H1 (cell line): ENCODE data around the gene MEF2C. TPM values are rescaled to one million over a fixed set of nuclear protein-coding genes. Genes with fewer than 3 reads are reported as not detected.

Experiments
- CTCF ChIA-PET: fragments of 300-600 bp; sonication (Branson Sonifier 250); formaldehyde crosslinking; loops from one replicate; lab custom pipeline; 2021; ENCODE audit not compliant: partially characterized antibody; lab: Charles Lee
- POLR2A ChIA-PET: fragments of 300-600 bp; sonication (Branson Sonifier 250); formaldehyde crosslinking; loops from one replicate; lab custom pipeline; 2021; ENCODE audit warnings: inconsistent platforms; ENCODE audit not compliant: partially characterized antibody; lab: Charles Lee
- DNase-seq, 2 experiments: peaks; one replicate each; pipeline versions ENCODE4 v3.0.0 to v3.0.0-alpha.2; 2010 to 2022; ENCODE audit warnings: low spot score in 2 of 2, low read depth in 1 of 2, mixed read lengths in 1 of 2
- FAIRE-seq: peaks from 2 replicates; lab custom pipeline; 2011; peaks lifted over from hg19 to GRCh38; lab: Jason Lieb, UNC
- H2AFZ ChIP-seq: 2 replicates; pipeline ENCODE4 v1.8.1; 2012; ENCODE audit warnings: low read length, inconsistent platforms
- H2AK5ac ChIP-seq: 2 replicates; pipeline ENCODE4 v1.6.1; 2013; ENCODE audit warnings: low read depth, low read length
- H2BK120ac ChIP-seq: replicated peaks from 2 replicates; pipeline ENCODE3; 2013; ENCODE audit warnings: low read depth, low read length, inconsistent platforms
- H2BK12ac ChIP-seq: 2 replicates; pipeline ENCODE4 v1.6.1; 2013; ENCODE audit warnings: low read depth, low read length
- H2BK15ac ChIP-seq: 2 replicates; pipeline ENCODE4 v1.6.1; 2013; ENCODE audit warnings: low read length
- H2BK20ac ChIP-seq: 2 replicates; pipeline ENCODE4 v1.6.1; 2013; ENCODE audit warnings: low read length
- H2BK5ac ChIP-seq: 2 replicates; pipeline ENCODE4 v1.6.1; 2013; ENCODE audit warnings: low read depth, low read length
- H3K14ac ChIP-seq: 2 replicates; pipeline ENCODE4 v1.6.1; 2013; ENCODE audit warnings: inconsistent platforms; ENCODE audit not compliant: insufficient read length
- H3K18ac ChIP-seq: 2 replicates; pipeline ENCODE4 v1.6.1; 2013; ENCODE audit warnings: low read length; ENCODE audit errors: extremely low read depth
- H3K23ac ChIP-seq: 2 replicates; pipeline ENCODE4 v1.6.1; 2013; ENCODE audit warnings: inconsistent platforms; ENCODE audit not compliant: insufficient read length
- H3K23me2 ChIP-seq: 2 replicates; pipeline ENCODE4 v1.6.1; 2013; ENCODE audit warnings: low read depth, low read length
- H3K27ac ChIP-seq: 2 replicates; pipeline ENCODE4 v1.6.1; 2011; ENCODE audit warnings: low read depth, low read length, inconsistent platforms
- H3K27me3 ChIP-seq, 4 experiments: replicated peaks in 1 of 4; 1 replicate in 1 of 4; 2 replicates in 3 of 4; pipeline versions ENCODE4 v1.6.1 to v1.8.1; 2011 to 2013; ENCODE audit warnings: low read length in 3 of 4, mild to moderate bottlenecking in 3 of 4, inconsistent platforms in 2 of 4, mixed read lengths in 2 of 4, moderate library complexity in 1 of 4; ENCODE audit not compliant: control insufficient read depth in 3 of 4, insufficient read depth in 3 of 4; ENCODE audit errors: extremely low read depth in 1 of 4
- H3K36me3 ChIP-seq, 4 experiments: 2 replicates each; pipeline versions ENCODE4 v1.6.1 to v1.8.1; 2011 to 2013; ENCODE audit warnings: mild to moderate bottlenecking in 4 of 4, low read length in 3 of 4, moderate library complexity in 2 of 4, control low read depth in 1 of 4, inconsistent platforms in 1 of 4; ENCODE audit not compliant: insufficient read depth in 4 of 4, control insufficient read depth in 2 of 4
- H3K4ac ChIP-seq: replicated peaks from 2 replicates; pipeline ENCODE3; 2013; ENCODE audit warnings: low read length, low read depth, mixed read lengths, inconsistent platforms; ENCODE audit not compliant: insufficient read length
- H3K4me1 ChIP-seq, 4 experiments: replicated peaks in 1 of 4; 1 replicate in 1 of 4; 2 replicates in 3 of 4; pipeline versions ENCODE4 v1.6.1 to v1.8.1; 2011 to 2013; ENCODE audit warnings: low read length in 3 of 4, inconsistent platforms in 2 of 4, mixed read lengths in 1 of 4; ENCODE audit not compliant: insufficient read depth in 4 of 4, control insufficient read depth in 3 of 4
- H3K4me2 ChIP-seq, 2 experiments: 2 replicates each; pipeline versions ENCODE4 v1.6.1 to v1.8.1; 2011 to 2013; ENCODE audit warnings: low read depth in 2 of 2, low read length in 2 of 2, control low read depth in 1 of 2, inconsistent platforms in 1 of 2, mild to moderate bottlenecking in 1 of 2; ENCODE audit not compliant: insufficient read depth in 1 of 2
- H3K4me3 ChIP-seq, 4 experiments: fragments of 200-600, 300-600 bp in 1 of 4; sonication (generic), shearing (Covaris generic), sonication (Bioruptor Twin) in 1 of 4; 2 replicates each; pipeline versions ENCODE4 v1.5.1 to v1.8.1; 2011 to 2016; ENCODE audit warnings: low read length in 4 of 4, low read depth in 3 of 4, control low read depth in 2 of 4, inconsistent platforms in 2 of 4, mild to moderate bottlenecking in 2 of 4, mixed read lengths in 1 of 4, moderate library complexity in 1 of 4; ENCODE audit not compliant: insufficient read depth in 2 of 4; ENCODE audit errors: extremely low read depth in 1 of 4
- H3K56ac ChIP-seq: replicated peaks from 2 replicates; pipeline ENCODE3; 2013; ENCODE audit warnings: low read depth, mild to moderate bottlenecking, mixed read lengths, low read length, inconsistent platforms; ENCODE audit not compliant: insufficient read length
- H3K79me1 ChIP-seq: 2 replicates; pipeline ENCODE4 v1.6.1; 2013; ENCODE audit warnings: low read depth, low read length, control low read depth
- H3K79me2 ChIP-seq, 2 experiments: 2 replicates each; pipeline versions ENCODE4 v1.6.1 to v1.8.1; 2012 to 2013; ENCODE audit warnings: low read length in 2 of 2, mild to moderate bottlenecking in 2 of 2, inconsistent platforms in 1 of 2; ENCODE audit not compliant: insufficient read depth in 2 of 2, control insufficient read depth in 1 of 2
- H3K9ac ChIP-seq, 4 experiments: replicated peaks in 1 of 4; 1 replicate in 1 of 4; 2 replicates in 3 of 4; pipeline versions ENCODE4 v1.6.1 to v1.8.1; 2011 to 2013; ENCODE audit warnings: low read depth in 3 of 4, low read length in 3 of 4, control low read depth in 2 of 4, mild to moderate bottlenecking in 2 of 4, moderate library complexity in 2 of 4, inconsistent platforms in 1 of 4; ENCODE audit errors: extremely low read depth in 1 of 4
- H3K9me3 ChIP-seq, 2 experiments: 2 replicates each; pipeline versions ENCODE4 v1.6.1 to v1.8.1; 2012 to 2013; ENCODE audit warnings: mild to moderate bottlenecking in 2 of 2, moderate library complexity in 2 of 2, control low read depth in 1 of 2, inconsistent platforms in 1 of 2, low read depth in 1 of 2, low read length in 1 of 2, mixed read lengths in 1 of 2; ENCODE audit not compliant: insufficient read depth in 2 of 2
- H4K20me1 ChIP-seq, 2 experiments: replicated peaks in 1 of 2; 2 replicates each; pipeline versions ENCODE3 to v1.8.1; 2011 to 2013; ENCODE audit warnings: inconsistent platforms in 2 of 2, low read length in 2 of 2, mild to moderate bottlenecking in 1 of 2; ENCODE audit not compliant: insufficient read depth in 2 of 2, control insufficient read depth in 1 of 2
- H4K5ac ChIP-seq: 2 replicates; pipeline ENCODE4 v1.6.1; 2013; ENCODE audit warnings: low read length, low read depth, mixed read lengths, inconsistent platforms; ENCODE audit not compliant: insufficient read length
- H4K8ac ChIP-seq: 2 replicates; pipeline ENCODE4 v1.8.0; 2013; ENCODE audit warnings: mild to moderate bottlenecking, moderate library complexity, low read length, inconsistent platforms; ENCODE audit not compliant: insufficient read depth; ENCODE audit errors: extremely low read depth
- H4K91ac ChIP-seq: replicated peaks from 2 replicates; pipeline ENCODE3; 2013; ENCODE audit warnings: low read length, mixed read lengths, inconsistent platforms; ENCODE audit not compliant: insufficient read length
- EZH2 ChIP-seq: fragments of 200-600 bp; sonication (generic); IDR thresholded peaks from 2 replicates; pipeline ENCODE4 v1.7.1; 2012; ENCODE audit warnings: low read depth, mild to moderate bottlenecking, moderate library complexity, low read length, inconsistent platforms; ENCODE audit not compliant: severe bottlenecking
- WGBS, 2 experiments: shearing (Covaris generic) in 1 of 2; methylation state at CpG; one replicate each; pipeline versions ENCODE4 v1.1.6 to v1.1.7; 2013 to 2015; ENCODE audit warnings: low lambda C conversion rate in 2 of 2, mixed read lengths in 2 of 2, inconsistent platforms in 1 of 2, low coverage in 1 of 2, missing lambda C conversion rate in 1 of 2; ENCODE audit not compliant: insufficient replicate concordance in 2 of 2, insufficient coverage in 1 of 2, insufficient read length in 1 of 2; ENCODE audit errors: extremely low coverage in 1 of 2, missing lambda C conversion rate in 1 of 2; 5-methylcytosine and 5-hydroxymethylcytosine counted together
- polyA plus RNA-seq, 7 experiments: library from polyadenylated mRNA; depleted of rRNA in 3 of 7; stranded (reverse) in 5 of 7; unstranded in 2 of 7; fragments of >200 nt in 5 of 7; fragments of 200-250 nt in 2 of 7; gene quantifications; 1 replicate in 5 of 7; 2 replicates in 1 of 7; 4 replicates in 1 of 7; pipeline versions ENCODE4 v1.2.1 to v1.2.3, GENCODE V29; 2011 to 2013; ENCODE audit warnings: missing spikeins in 2 of 7, mixed read lengths in 2 of 7
- total RNA-seq: library from RNA; stranded (reverse); fragmentation: NEBNext Ultra II Directional; extraction: Animal tissue kit (Norgen Biotek cat#: 25700); gene quantifications from 2 replicates; pipeline ENCODE4 v1.2.1, GENCODE V29; 2021

Gene MEF2C
- total and polyA plus RNA-seq, 2 of the 8 experiments (the other 6 are each of a cell fraction or from before 2014, with no cell fraction given): 0.59 to 0.99 TPM

GRCh38 chr5:88689668-88690408 is 193.1 kb downstream of the MEF2C start:
- H4K91ac ChIP-seq: no peak overlapping the region
- H3K18ac ChIP-seq: no peak overlapping the region
- DNase-seq: peak in 1 of 2 experiments; percentile 67
- 2% methylated on average over 38 of the region's 38 CpGs; no CpG with 5 or more reads in 1 of the 2 experiments for WGBS, 2 experiments
- H3K4me3 ChIP-seq: peak overlapping the region in 3 of 4 experiments; percentile 9 to 52 (median 14); a peak in 5 of 8 replicates
- H2BK12ac ChIP-seq: 0 out of 2 replicates have a peak overlapping the region, but pooled peaks have one; percentile 30
- no peak overlapping the region for H2BK5ac ChIP-seq
- H2BK15ac ChIP-seq: no peak overlapping the region
- H3K4me1 ChIP-seq: peaks cover 24 to 39% (median 33%) of the 10 kb centered on the region in 4 experiments
- no peaks in the 10 kb centered on the region for H3K36me3 ChIP-seq
- no peak overlapping the region for H2AFZ ChIP-seq
- no peak overlapping the region; the same call in 1 of the 2 replicates for H2AK5ac ChIP-seq
- CTCF ChIA-PET: interaction anchor here (0.6 to 6.1 kb wide), 29 partner anchors 9 to 1430 kb away, joined by 3 to 86 read pairs (median 6); no protein-coding TSS in a partner anchor
- no peaks in the 10 kb centered on the region for H3K79me1 ChIP-seq
- peak overlapping the region; percentile 69 to 95 for H3K4me2 ChIP-seq
- POLR2A ChIA-PET: interaction anchor here (0.9 to 2.9 kb wide), 6 partner anchors 8 to 23 kb away, joined by 3 to 13 read pairs (median 4); no protein-coding TSS in a partner anchor
- no peak overlapping the region for H4K8ac ChIP-seq
- H2BK120ac ChIP-seq: no peak overlapping the region
- H3K23me2 ChIP-seq: peaks cover 8% of the 10 kb centered on the region; the same call in 1 of the 2 replicates
- peaks cover 88 to 100% (median 98%) of the 10 kb centered on the region in 4 experiments for H3K27me3 ChIP-seq
- H4K20me1 ChIP-seq: peaks cover 2 to 16% of the 10 kb centered on the region in 2 experiments
- no peak overlapping the region for H3K4ac ChIP-seq
- no peak overlapping the region for H3K56ac ChIP-seq
- H3K27ac ChIP-seq: no peak overlapping the region
- no peak for FAIRE-seq
- H3K14ac ChIP-seq: no peak overlapping the region
- no peaks in the 10 kb centered on the region; a peak in 1 of 4 replicates for H3K9me3 ChIP-seq
- H3K23ac ChIP-seq: no peak overlapping the region
- no peak overlapping the region for H4K5ac ChIP-seq
- H3K79me2 ChIP-seq: no peaks in the 10 kb centered on the region
- H2BK20ac ChIP-seq: no peak overlapping the region; the same call in 1 of the 2 replicates
- H3K9ac ChIP-seq: no peak overlapping the region
- peak; percentile 40 for TF ChIP-seq EZH2
